DMS153 (cell line): ENCODE data around the gene WDR45B.
"Not testable (repeated sequence)": the region's sequence is repeated elsewhere in the genome, so short reads cannot be mapped to it uniquely, and the experiment has no call there.

ENCODE experiments used
- DNase-seq: peaks from one replicate; lab custom pipeline; 2025; lab: John Stamatoyannopoulos, UW

The WDR45B gene

DNA sequence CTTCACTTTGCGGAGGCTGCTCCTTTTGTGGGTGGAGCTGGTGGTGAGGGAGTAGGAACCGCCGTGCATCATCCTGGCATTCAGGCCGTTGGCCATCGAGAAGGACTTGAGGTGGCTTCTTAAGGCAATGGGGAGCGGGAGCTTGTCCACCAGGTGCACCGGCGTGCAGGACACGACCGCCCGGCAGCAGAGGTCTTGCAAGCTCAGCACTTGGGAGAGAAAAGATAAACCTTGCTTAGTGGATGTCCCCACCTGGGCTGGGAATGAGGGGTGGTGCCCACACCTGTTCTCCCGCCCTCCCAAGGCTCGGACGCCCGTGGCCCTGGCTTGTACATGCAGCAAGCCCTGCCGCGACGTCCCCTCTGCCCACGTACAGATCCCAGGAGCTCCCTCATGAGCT, 9.7 kb upstream of the WDR45B start:
- no peak for DNase-seq

DNA sequence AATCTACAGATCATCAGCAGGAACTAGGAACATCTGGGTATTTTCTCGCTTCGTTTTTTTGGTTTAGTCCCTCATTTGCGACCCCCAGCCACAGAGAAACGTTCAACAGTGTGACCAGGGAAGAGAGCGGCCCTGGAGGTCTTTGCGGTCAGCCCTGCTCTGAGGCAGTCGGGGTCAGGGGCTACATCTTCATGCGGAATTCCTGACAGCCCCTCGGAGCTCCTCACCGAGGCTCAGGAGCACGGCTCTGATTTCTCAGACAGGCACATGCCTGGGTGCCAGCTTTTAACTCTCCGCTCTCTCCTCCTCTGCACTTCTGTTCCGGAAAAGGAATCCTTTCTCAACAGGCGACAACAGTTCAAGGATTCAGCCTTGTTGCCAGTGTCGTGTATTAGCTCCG, 8.0 kb upstream of the WDR45B start:
- no peak for DNase-seq

DNA sequence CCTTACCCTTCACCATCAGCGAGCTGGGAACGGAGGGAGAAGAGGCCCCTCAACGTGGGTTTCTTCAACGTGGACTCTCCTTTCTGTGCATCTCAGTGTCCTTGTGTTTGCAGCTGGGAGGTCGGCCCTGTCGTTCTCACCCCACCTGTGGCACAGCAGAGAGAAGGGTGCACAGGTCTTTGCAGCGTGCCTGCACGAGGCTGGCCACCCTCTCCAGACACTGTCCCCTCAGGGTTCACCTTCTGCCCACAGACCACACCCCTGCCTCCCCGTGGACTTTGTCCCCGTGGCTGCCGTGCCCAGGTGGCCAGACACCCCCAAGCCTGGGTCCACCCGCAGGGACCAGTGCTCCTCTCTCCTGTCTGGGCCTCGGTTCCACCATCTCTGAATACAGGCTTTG, 7.3 kb upstream of the WDR45B start:
- DNase-seq: no peak

DNA sequence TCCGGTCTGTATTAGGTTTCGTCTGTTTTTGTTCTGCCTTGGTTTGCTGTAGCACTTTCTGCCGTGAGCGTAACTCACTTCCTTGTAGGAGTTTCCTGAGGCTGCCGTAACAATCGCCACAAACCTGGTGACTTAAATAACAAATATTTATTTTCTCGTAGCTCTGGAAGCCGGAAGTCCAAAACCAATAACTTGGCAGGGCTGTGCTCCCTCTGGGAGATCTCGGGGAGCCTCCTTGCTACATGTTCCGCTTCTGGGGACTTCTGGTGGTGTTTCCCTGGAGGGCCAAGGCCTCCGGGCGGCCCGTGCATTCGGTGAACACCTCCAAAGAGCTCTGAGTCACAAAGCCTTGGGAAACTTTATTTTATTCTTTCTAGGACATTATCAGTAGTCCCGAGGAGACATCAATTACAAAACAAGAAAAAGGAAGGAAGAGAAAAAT, 6.8 kb upstream of the WDR45B start:
- DNase-seq: peak; percentile 32

GRCh38 chr17:82654611-82655010, 6.4 kb upstream of the WDR45B start:
- not testable (repeated sequence) for DNase-seq

GRCh38 chr17:82653651-82654528, 5.6 kb upstream of the WDR45B start:
- DNase-seq: no peak

DNA sequence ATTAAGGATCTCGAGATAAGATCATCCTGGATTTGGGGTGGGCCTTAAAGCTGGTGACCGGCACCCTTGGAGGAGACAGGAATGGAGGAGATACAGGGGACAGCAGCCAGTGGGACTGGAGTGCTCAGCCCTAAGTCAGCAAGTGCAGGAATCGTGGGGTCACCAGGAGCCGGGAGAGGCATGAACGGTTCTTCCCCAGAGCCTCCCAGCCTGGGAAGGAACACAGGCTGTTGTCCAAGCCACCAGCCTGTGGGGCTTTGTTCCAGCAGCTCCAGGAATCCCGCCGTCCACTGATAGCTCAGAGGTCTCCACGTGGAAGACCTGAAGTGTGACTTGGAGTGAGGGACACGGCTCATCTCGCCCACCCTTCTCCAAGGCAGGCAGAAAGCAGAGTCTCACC, 2.5 kb upstream of the WDR45B start:
- DNase-seq: no peak

GRCh38 chr17:82649501-82650261, 1.4 kb upstream of the WDR45B start:
- no peak for DNase-seq

DNA sequence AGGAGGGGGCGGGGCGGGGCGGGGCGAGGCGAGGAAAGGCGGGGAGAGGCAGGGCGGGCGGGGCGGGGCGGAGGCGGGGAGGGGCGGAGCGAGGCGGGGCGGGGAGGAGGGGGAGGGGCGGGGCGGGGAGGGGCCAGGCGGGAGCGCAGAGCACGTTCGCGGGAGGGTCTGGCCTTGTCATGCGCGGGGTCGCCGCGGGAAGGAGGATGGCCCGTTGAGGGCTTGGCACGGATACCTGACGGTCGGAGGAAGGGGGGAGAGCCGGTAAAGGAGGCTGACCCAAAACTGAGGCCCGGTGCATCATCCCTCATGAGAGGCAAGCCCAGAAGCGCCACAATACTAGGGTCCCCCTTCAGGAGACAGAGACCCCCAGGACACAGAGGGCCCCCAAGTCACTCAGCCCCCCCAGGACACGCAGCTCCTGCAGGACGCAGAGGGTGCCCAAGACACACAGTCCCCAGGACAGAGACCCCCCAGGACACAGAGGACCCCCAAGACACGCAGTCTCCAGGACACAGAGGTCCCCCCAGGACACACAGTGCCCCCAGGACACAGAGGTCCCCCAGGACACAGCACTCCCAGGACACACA, 593 bp upstream of the WDR45B start:
- DNase-seq: no peak

- DNase-seq: no peak
Observed at GRCh38 chr17:82647593-82648164, 565 bp downstream of the WDR45B start.

DNA sequence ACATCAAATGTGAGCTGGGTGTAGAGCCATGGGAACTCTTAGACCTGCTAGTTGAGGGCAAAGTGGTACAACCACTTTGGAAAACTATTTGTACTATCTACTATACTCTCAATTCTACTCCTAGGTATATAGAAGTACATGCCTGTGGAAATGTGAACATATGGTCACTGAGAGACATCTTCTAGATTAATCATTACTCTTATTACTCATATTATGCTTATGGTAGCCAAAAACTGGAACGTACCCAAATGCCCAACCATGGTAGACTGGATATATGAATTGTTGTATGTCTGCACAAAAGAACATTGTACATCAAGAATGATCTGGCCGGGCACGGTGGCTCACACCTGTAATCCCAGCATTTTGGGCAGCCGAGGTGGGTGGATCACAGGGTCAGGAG, 2.7 kb downstream of the WDR45B start:
- no peak for DNase-seq

DNA sequence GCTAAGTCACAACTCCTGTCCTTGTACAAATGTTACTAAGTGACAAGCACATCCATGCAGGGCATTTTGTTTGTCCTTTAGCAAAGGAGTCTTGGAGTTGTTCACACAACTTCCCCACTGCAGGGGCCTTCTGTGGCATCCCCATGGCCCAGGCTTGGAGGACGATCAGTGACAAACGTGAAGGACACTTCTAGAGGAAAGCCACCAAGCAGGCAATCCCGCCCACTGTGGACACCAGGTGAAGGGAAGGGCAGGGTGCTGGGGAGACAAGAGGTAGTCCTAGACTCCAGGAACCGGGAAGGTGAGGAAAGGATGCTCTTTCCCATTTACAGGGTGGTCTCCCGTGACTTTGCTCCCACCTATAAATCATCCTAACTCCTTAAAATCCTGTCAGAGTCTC, 4.1 kb downstream of the WDR45B start:
- no peak for DNase-seq

- DNase-seq: no peak
Observed at GRCh38 chr17:82642022-82642421, 6.2 kb downstream of the WDR45B start.

DNA sequence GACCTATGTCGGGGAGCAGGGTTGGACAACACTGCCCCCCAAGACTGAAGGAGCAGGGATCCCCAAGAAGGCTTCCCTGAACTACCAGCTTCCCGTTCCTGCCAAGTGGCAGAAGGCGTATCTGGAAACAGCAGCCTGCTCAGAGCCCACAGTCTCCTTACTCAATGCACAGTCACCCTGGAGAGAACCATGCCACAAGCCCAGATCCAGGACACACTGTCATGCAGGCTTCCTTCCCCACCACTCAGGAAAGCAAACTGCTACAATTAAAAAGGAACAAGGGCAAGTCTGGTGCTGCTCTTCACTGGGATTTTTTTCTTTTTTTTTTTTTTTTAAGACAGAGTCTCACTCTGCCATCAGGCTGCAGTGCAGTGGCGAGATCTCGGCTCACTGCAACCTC, 8.2 kb downstream of the WDR45B start:
- no peak for DNase-seq

GRCh38 chr17:82639628-82640027, 8.6 kb downstream of the WDR45B start:
- DNase-seq: no peak

GRCh38 chr17:82638183-82638773, 10.0 kb downstream of the WDR45B start:
- DNase-seq: no peak

- peak; percentile 93 for DNase-seq
Observed at GRCh38 chr17:82636626-82637598, 11.3 kb downstream of the WDR45B start.

- DNase-seq: no peak
Observed at GRCh38 chr17:82633343-82633742, 14.9 kb downstream of the WDR45B start.

DNA sequence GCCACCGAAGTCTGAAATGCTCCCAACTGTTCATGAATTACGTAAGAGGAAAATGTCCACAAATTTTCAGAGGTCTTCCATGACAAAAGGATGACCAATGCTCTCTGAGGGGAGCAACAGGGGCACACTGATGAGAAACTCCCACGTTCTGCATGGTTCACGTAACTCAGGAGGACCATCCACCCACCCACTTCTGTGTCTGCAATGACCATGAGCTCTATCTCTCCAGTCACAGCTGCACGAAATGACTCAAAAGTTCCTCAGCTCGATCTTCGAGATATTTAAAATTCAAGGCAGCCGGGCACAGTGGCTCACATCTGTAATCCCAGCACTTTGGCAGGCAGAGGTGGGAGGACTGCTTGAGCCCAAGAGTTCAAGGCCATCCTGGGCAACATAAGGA, 15.8 kb downstream of the WDR45B start:
- no peak for DNase-seq

DNA sequence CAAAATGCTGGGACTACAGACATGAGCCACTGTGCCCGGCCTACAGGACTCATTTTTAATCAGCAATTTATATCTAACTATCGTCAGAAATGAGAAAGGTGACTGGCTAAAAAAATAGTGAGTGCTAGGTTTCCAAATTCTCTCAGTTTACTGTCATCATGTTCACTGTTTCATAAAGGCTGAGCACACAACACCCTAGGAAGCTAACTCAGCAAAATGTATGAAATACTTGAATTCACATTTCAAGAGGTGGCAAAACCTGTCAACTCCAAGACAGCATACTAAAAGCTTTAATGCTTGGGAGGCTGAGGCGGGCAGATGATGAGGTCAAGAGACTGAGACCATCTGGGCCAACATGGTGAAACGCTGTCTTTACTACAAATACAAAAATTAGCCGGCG, 16.7 kb downstream of the WDR45B start:
- no peak for DNase-seq

DNA sequence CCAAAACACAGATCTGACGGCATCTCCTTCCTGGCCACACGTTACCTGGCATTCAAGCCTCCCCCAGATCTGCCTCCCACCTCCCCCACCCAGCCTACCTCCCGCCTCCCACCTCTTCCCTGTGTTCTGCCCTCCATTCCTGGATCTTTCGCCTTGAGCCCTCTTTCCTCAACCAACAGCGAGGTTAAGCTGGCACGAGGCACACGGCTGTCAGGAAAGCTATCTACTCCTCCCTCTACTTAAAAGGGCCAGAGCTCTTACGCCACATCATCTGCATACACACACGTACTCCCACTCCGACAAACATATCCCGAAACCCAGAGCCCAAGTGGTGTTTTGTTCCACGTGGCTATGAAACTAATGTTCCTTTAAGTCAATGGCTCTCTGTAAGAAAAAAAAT, 18.0 kb downstream of the WDR45B start:
- DNase-seq: no peak
